NCI-H187 treated with DMSO at 0.1 percent for 48 hours (cell line): ENCODE data around the gene GNAT3.

ENCODE experiments used
- DNase-seq: peaks from one replicate; lab custom pipeline; 2025; lab: John Stamatoyannopoulos, UW

Gene GNAT3

DNA sequence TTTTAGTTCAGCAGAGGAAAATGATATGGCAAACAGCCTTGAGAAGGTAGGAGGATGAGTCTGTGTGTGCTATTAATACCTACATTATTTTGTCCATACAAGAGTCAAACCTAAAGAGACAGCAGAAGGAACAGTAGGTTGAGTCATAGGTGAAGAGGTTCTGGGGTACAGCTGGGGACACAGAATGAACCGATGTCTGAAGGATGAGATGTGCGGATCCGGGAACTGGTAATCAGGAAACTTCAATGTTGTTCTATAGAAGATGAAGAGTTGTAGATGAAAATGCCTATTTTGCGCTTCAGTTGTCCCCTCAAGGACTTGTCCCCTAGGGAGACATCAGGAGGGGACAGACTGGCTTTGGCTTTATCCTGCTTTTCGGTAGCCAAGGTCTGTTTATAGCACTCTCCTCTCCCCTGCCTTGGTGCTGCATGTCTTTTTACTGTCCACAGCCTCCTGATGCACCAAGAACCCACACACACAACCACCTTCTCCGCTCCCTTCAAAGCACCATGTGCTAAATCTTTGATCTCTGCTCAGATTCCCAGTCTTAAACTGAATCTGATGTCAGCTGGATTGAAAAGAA lies 94.6 kb downstream of the GNAT3 start:
- no peak for DNase-seq

DNA sequence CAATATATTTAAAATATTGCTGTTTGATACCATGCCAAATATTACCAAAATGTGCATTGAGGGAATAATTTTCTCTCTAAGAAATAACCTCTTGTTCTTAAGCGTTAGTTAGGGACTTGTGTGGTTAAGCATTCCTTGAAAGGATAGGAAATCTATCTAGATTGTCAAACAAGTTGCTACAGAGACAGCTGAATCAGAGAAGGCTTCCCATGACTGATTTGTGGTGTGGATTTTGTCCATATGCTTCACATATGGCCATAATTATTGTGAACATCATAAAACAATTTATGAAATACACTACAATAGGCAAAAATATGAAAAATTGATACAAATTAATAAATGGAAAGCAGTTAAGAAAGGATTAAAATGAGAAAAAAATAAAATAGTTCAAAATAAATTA lies 96.3 kb downstream of the GNAT3 start:
- no peak for DNase-seq

DNA sequence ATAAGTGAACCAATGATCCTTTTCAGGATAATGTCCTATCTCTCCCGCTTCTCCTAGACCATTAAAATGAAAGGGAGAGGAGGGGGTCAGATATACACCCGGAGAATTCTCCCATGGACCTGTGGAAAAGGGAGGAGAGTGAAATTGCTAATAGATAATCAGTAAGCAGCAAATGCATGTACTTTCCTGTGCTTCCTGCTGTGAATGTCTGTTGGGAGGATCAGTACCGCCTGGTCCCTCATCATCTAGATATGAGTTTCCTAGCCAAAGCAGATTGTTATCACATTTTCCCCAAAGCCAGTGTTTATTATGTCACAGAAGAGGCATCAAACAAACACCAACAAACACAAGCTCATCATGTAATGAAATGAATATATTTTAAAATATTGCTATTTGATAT lies 96.8 kb downstream of the GNAT3 start:
- DNase-seq: no peak

DNA sequence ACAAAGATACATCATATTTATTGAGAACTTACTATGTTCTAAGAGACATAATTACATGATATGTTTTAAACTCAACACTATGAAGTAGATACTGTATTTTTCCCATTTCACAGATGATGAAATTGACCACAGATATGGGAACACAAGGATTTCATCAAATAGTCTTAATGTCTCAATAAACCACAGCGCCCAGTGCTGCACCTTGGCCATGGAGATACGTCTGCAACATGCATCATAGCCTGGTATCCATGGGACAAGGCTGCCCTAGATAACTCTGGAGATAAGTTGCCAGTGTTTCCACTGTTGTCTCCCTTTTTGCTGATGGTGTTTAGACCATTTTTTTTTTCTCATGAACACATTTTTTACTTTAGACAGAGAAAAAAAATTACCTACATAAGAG lies 97.5 kb downstream of the GNAT3 start:
- no peak for DNase-seq

DNA sequence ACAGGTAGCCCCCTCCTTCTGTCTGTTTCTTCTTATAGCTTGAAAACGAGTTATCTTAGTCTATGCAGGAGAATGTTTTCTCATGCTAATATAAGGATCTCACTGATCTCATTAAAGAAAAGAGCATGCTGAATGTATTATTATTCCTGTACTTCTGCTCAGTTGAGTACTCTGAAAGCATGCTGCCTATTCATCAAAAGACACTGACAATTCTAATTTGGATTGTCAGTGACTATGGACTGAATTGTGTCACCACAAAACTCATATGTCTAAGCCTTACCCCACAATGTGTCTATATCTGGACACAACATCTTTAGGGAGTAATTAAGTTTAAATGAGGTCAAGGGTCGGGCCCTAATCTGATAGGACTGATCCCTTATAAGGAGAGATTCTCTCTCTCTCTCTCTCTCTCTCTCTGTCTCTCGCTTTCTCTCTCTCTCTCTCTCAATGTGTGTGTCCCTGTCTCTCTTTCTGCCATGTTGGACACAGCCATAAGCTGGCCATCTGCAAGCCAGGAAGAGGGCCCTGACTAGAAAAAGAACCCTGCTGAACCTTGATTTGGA lies 98.4 kb downstream of the GNAT3 start:
- no peak for DNase-seq

DNA sequence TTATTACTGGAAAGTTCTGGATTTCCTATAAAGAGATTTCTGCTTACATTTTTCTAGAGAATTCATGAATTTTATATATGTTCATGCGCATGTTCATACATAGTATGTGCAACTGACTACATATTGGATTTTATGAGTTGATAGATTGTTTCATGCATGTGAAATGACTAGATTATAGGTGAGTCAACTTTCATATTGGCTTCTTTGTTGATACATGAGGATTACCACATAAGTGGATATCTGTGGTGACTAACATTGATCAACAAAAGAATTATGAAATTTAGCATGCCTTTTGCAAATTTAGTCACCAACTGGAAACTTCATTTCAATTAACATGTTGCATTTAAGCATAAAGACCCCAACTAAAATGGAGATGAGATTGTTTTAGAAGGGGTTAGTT lies 99.0 kb downstream of the GNAT3 start:
- no peak for DNase-seq

DNA sequence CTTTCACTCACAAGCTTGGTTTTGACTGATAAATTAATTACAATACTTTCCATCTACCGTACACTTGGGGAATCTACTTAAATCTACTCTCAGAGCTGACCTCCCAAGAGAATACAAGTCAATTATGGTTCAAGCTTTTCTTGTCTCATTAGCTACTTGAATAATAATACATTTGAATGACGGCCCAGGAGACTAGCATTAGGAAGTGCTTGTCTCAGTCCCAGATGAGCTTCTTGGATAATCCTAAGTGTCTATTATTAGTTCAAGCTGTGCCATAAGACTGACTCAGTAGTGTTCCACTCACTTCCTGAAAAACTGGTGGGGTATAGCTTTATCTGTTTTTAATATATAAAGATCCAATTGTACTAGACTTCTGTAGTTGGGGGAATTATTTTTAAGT lies 100.2 kb downstream of the GNAT3 start:
- DNase-seq: no peak

DNA sequence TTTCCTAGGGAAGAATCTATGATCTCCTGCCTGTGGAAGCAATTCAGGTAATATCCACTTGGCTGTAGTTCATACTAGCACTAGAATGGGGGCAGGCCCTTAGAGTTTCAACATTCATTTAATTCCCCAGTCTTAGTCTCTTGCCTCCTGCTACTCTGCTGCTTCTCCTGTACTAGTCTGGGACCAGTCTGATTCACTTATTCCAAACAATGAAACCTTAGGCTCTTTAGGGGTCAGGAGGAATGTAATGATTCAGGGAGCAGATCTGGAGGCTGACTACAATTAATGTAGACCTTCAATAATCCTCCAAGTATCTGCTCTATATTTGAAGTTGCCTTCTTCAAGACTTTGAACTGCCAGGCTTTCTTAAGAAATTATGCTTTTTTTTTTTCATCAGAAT lies 101.8 kb downstream of the GNAT3 start:
- DNase-seq: no peak
